Tibial artery (tissue), 4 donors: Measurements from ENCODE around the gene ZNRF1.

Experiments used
- DNase-seq, 2 donors: peaks; one replicate each; pipeline ENCODE4 v3.0.0-alpha.2; 2019
- H3K27ac ChIP-seq, 2 donors: fragments of 200-600 bp; sonication (generic) in 1 of 2; 1 replicate in 1 of 2; 2 replicates in 1 of 2; pipeline ENCODE4 v1.5.1; 2018 to 2019; ENCODE audit warnings: mild to moderate bottlenecking in 1 of 2
- H3K27me3 ChIP-seq, 2 donors: fragments of 200-600 bp; sonication (generic) in 1 of 2; one replicate each; pipeline versions ENCODE4 v1.5.1 to v1.6.0; 2016 to 2019
- H3K36me3 ChIP-seq, 3 donors: fragments of 200-600 bp; sonication (generic) in 2 of 3; one replicate each; pipeline ENCODE4 v1.5.1; 2016 to 2019; ENCODE audit warnings: mild to moderate bottlenecking in 2 of 3
- H3K4me1 ChIP-seq, 4 donors: fragments of 200-600 bp; sonication (generic) in 2 of 4; 1 replicate in 3 of 4; 2 replicates in 1 of 4; pipeline ENCODE4 v1.5.1; 2016 to 2019
- H3K4me3 ChIP-seq, 2 donors: fragments of 200-600 bp; sonication (generic) in 1 of 2; 1 replicate in 1 of 2; 2 replicates in 1 of 2; pipeline ENCODE4 v1.5.1; 2018 to 2019; ENCODE audit warnings: mild to moderate bottlenecking in 2 of 2
- H3K9me3 ChIP-seq, 3 donors: fragments of 200-600 bp; sonication (generic) in 1 of 3; one replicate each; pipeline ENCODE4 v1.5.1; 2016 to 2019
- CTCF ChIP-seq, 2 experiments: fragments of 200-600 bp in 1 of 2; fragments of 450-650 bp in 1 of 2; IDR thresholded peaks; one replicate each; pipeline ENCODE4 v1.5.1; 2017 to 2019; ENCODE audit warnings: antibody characterized with exemption in 2 of 2, mild to moderate bottlenecking in 1 of 2, moderate library complexity in 1 of 2
- intact Hi-C: fragments of 100-400 bp; cut with DNase I; formaldehyde crosslinking; loops from one replicate; pipeline ENCODE4 v1.15.0; 2023; ENCODE audit warnings: low total_unique reads

Gene ZNRF1

GRCh38 chr16:74954763-74955162, 44.1 kb upstream of the ZNRF1 start:
- H3K36me3 ChIP-seq = peaks cover 27 to 90% (median 66%) of the 10 kb centered on the region in 3 donors
- DNase-seq = no peak

GRCh38 chr16:74973304-74973703, 25.5 kb upstream of the ZNRF1 start:
- H3K4me1 ChIP-seq = no peaks in the 10 kb centered on the region
- H3K9me3 ChIP-seq = no peaks in the 10 kb centered on the region
- no peak overlapping the region for H3K27ac ChIP-seq
- H3K4me3 ChIP-seq = no peak overlapping the region
- H3K36me3 ChIP-seq = peaks cover 0 to 30% (median 11%) of the 10 kb centered on the region in 3 donors
- intact Hi-C loops = no loop called here
- no peak for TF ChIP-seq CTCF (IDR thresholded peaks at IDR 0.05)
- H3K27me3 ChIP-seq = no peaks in the 10 kb centered on the region
- peak in 1 of 2 donors; percentile 28 for DNase-seq

More at GRCh38 chr16:74954763-74955162, 44.1 kb upstream of the ZNRF1 start:
- Histone ChIP-seq H3K9me3 (no peaks in the 10 kb centered on the region), H3K27me3 (no peaks in the 10 kb centered on the region), H3K4me1 (no peaks in the 10 kb centered on the region), H3K4me3 (no peak overlapping the region), H3K27ac (no peak overlapping the region)
- intact Hi-C loops = no loop called here
- TF ChIP-seq CTCF (IDR thresholded peaks at IDR 0.05) = no peak

- intact Hi-C loops = no loop called here
- no peak overlapping the region for H3K4me3 ChIP-seq
- no peaks in the 10 kb centered on the region for H3K27me3 ChIP-seq
- no peaks in the 10 kb centered on the region for H3K9me3 ChIP-seq
- no peak for TF ChIP-seq CTCF (IDR thresholded peaks at IDR 0.05)
- DNase-seq = peak in 1 of 2 donors; percentile 3
- H3K36me3 ChIP-seq = peaks cover 0 to 30% (median 11%) of the 10 kb centered on the region in 3 donors
- H3K4me1 ChIP-seq = no peaks in the 10 kb centered on the region
- no peak overlapping the region for H3K27ac ChIP-seq
Observed at GRCh38 chr16:74975591-74975990, 23.2 kb upstream of the ZNRF1 start.

GRCh38 chr16:74982256-74982655, 16.6 kb upstream of the ZNRF1 start:
- intact Hi-C loops = no loop called here
- no peaks in the 10 kb centered on the region for H3K27me3 ChIP-seq
- TF ChIP-seq CTCF (IDR thresholded peaks at IDR 0.05) = no peak
- no peak overlapping the region for H3K27ac ChIP-seq
- no peak overlapping the region for H3K4me3 ChIP-seq
- peaks cover 0 to 21% (median 13%) of the 10 kb centered on the region in 4 donors for H3K4me1 ChIP-seq
- DNase-seq = no peak
- H3K36me3 ChIP-seq = peaks cover 0 to 4% (median 3%) of the 10 kb centered on the region in 3 donors
- H3K9me3 ChIP-seq = no peaks in the 10 kb centered on the region

- Histone ChIP-seq H3K4me1 (peaks cover 0 to 21% (median 13%) of the 10 kb centered on the region in 4 donors), H3K9me3 (no peaks in the 10 kb centered on the region), H3K36me3 (no peaks in the 10 kb centered on the region), H3K4me3 (peak overlapping the region; percentile 79 to 90), H3K27ac (peak overlapping the region; percentile 80 to 83), H3K27me3 (no peaks in the 10 kb centered on the region)
- TF ChIP-seq CTCF (IDR thresholded peaks at IDR 0.05) = no peak
- intact Hi-C loops = no loop called here
- no peak for DNase-seq
Observed at GRCh38 chr16:74984194-74984528, 14.7 kb upstream of the ZNRF1 start.
